ENCODE measurements around the gene MGLL.

DNA sequence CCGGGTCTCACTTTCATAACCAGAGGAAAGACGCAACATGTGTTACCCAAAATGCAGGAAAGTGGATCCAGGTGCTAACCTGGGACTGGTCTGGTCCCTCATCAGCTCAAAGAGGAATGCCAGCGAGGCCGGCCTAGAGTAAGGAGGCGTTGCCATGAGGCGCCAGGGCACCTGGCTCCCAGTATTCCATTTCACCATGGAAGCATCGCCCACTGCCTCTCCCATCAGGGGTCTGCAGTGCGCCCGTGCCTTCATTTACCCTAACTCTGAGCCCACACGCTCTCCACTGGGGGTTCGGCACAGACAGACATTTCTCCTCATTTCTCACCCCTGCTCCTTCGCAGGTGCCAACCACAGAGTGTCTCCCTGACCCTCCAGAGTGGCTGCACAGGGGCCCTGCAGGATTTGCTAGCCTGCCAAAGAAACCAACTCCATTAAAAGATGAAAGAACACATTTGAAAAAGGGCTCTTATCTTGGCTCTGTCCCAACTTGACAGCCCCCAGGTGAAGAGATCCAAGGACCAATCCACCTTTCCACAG, 88.1 kb downstream of the MGLL start:
- TF ChIP-seq EZH2 (IDR thresholded peaks at IDR 0.05; ENCODE audit: borderline replicate concordance, low read depth, low read length): no peak
- TF ChIP-seq SPI1 (IDR thresholded peaks at IDR 0.05; ENCODE audit: borderline replicate concordance, low read depth, low read length): no peak
- no peak for TF ChIP-seq ADNP (tag; IDR thresholded peaks at IDR 0.05)
- TF ChIP-seq ZNF274 (IDR thresholded peaks at IDR 0.05; ENCODE audit: borderline replicate concordance, low read depth, low read length): no peak
- no peak for TF ChIP-seq HIVEP1 (CRISPR knock-in tag; IDR thresholded peaks at IDR 0.05)
- TF ChIP-seq RBM39 (optimal IDR thresholded peaks at IDR 0.05; ENCODE audit: low read depth, low read length): no peak
- no peak for TF ChIP-seq LARP7 (IDR thresholded peaks at IDR 0.05)
- TF ChIP-seq, protein P1, sequence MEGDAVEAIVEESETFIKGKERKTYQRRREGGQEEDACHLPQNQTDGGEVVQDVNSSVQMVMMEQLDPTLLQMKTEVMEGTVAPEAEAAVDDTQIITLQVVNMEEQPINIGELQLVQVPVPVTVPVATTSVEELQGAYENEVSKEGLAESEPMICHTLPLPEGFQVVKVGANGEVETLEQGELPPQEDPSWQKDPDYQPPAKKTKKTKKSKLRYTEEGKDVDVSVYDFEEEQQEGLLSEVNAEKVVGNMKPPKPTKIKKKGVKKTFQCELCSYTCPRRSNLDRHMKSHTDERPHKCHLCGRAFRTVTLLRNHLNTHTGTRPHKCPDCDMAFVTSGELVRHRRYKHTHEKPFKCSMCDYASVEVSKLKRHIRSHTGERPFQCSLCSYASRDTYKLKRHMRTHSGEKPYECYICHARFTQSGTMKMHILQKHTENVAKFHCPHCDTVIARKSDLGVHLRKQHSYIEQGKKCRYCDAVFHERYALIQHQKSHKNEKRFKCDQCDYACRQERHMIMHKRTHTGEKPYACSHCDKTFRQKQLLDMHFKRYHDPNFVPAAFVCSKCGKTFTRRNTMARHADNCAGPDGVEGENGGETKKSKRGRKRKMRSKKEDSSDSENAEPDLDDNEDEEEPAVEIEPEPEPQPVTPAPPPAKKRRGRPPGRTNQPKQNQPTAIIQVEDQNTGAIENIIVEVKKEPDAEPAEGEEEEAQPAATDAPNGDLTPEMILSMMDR (IDR thresholded peaks at IDR 0.05 in 2 of 3, conservative IDR thresholded peaks at IDR 0.05 in 1 of 3; ENCODE audit: insufficient read depth in 2 of 3, low read depth in 1 of 3, low read length in 3 of 3): no peak
